Kidney epithelial cell (primary cell): Measurements from ENCODE around the gene SLC44A2. TPM values are rescaled to one million over a fixed set of nuclear protein-coding genes. Genes with fewer than 3 reads are reported as not detected.

Experiments used
- DNase-seq: peaks from one replicate; pipeline ENCODE4 v3.0.0-alpha.2; 2010; ENCODE audit warnings: low read depth
- H3K27me3 ChIP-seq: 2 replicates; pipeline ENCODE4 v1.6.0; 2011; ENCODE audit warnings: low read length; ENCODE audit not compliant: control insufficient read depth, insufficient read depth
- H3K36me3 ChIP-seq: 2 replicates; pipeline ENCODE4 v1.5.1; 2011; ENCODE audit warnings: low read length; ENCODE audit not compliant: control insufficient read depth, insufficient read depth
- H3K4me3 ChIP-seq: 2 replicates; pipeline ENCODE4 v1.5.1; 2011; ENCODE audit warnings: low read depth, mild to moderate bottlenecking, control low read depth, low read length
- total RNA-seq: library from RNA; depleted of rRNA; stranded (reverse); fragments of >200 nt; gene quantifications from 2 replicates; pipeline ENCODE4 v1.2.3, GENCODE V29; 2015
- TF ChIP-seq, protein P1 (sequence below): IDR thresholded peaks from 2 replicates; pipeline ENCODE4 v1.5.1; 2011; ENCODE audit warnings: mild to moderate bottlenecking, moderate library complexity, low read length, control low read depth, inconsistent platforms; ENCODE audit not compliant: insufficient read depth, poor library complexity, severe bottlenecking

The SLC44A2 gene
- total RNA-seq, 1 donor from 2014 or later, result 88.5 TPM

DNA sequence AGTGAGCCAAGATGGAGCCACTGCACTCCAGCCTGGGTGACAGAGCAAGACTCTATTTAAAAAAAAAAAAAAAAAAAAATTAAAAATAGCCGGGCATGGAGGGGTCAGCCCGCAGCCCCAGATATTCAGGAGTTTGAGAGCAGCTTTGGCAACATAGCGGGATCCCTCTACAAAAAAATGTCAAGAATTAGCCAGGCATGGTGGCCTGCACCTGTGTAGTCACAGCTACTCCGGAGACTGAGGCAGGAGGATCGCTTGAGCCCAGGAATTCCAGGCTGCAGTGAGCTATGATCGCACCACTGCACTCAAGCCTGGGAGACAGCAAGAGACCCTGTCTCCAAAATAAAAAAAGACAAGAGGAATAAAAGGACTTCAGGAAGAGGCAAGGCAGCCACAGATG lies 39.0 kb upstream of the SLC44A2 start:
- H3K4me3 ChIP-seq, result no peak overlapping the region

DNA sequence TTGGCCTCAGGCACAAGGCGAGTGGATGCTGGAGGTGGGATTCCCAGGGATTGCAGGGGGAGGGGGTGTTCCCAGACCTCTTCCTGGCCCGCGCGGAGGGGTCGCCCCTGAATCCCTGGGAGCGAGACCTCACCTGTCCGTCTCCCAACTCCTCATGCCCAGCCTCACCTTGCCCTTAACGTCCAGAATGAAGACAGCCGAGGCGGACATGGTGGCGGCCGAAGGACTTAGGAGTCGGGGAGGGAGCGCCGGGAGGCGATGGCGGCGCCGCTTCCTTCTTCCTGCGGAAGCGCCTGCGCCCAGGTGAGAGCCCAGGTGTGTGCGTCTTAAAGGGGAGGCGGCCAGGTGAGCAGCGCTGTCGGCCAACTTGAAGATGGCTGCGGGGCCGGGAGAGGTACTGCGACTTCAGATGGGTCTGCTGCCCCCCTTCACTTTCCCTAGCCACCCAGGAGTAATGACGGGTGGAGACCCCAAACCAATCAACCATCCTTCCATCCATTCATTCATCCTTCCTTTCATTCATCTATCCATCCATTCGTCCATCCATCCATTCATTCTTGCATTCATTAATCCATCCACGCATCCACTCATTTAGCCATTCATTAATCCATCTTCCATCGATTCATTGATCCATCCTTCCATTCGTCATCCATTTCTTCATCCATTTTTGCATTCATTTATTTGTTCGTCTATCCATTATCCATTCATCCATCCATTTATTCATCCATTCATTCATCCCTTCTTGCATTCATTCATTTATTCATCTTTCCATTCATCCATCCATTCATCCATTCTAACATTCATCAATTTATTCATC lies 38.1 kb upstream of the SLC44A2 start, which contains the start of gene AP1M2:
AP1M2 (minus strand) TSS at position 291 of the 817 bp plus-strand sequence; CDS start at position 210, 81 bp downstream.
- peaks cover 13% of the 10 kb centered on the region for H3K27me3 ChIP-seq
- H3K36me3 ChIP-seq, result no peaks in the 10 kb centered on the region
- TF ChIP-seq, protein P1, sequence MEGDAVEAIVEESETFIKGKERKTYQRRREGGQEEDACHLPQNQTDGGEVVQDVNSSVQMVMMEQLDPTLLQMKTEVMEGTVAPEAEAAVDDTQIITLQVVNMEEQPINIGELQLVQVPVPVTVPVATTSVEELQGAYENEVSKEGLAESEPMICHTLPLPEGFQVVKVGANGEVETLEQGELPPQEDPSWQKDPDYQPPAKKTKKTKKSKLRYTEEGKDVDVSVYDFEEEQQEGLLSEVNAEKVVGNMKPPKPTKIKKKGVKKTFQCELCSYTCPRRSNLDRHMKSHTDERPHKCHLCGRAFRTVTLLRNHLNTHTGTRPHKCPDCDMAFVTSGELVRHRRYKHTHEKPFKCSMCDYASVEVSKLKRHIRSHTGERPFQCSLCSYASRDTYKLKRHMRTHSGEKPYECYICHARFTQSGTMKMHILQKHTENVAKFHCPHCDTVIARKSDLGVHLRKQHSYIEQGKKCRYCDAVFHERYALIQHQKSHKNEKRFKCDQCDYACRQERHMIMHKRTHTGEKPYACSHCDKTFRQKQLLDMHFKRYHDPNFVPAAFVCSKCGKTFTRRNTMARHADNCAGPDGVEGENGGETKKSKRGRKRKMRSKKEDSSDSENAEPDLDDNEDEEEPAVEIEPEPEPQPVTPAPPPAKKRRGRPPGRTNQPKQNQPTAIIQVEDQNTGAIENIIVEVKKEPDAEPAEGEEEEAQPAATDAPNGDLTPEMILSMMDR, result no peak
- peak within 1 kb of the TSS; percentile 13 for H3K4me3 ChIP-seq
- DNase-seq, result no peak

More for the DNA sequence above, 39.0 kb upstream of the SLC44A2 start:
- DNase-seq, result no peak
- H3K36me3 ChIP-seq, result no peaks in the 10 kb centered on the region
- TF ChIP-seq, protein P1, result no peak
- H3K27me3 ChIP-seq, result peaks cover 13% of the 10 kb centered on the region

DNA sequence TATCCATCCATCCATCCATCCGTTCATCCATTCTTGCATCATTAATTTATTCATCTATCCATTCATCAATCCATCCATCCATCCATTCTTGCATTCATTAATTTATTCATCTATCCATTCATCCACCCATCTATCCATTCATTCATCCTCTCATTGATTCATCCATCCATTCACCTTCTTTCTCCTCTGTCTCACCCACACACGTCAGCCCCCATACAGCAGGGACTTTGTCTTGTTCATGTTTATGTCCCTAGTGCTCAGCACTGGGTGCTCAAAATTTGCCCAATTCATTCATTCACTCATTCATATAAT lies 37.6 kb upstream of the SLC44A2 start:
- no peak for DNase-seq
- H3K4me3 ChIP-seq, result no peak overlapping the region
- no peaks in the 10 kb centered on the region for H3K36me3 ChIP-seq
- TF ChIP-seq, protein P1, result no peak
- peaks cover 13% of the 10 kb centered on the region for H3K27me3 ChIP-seq

DNA sequence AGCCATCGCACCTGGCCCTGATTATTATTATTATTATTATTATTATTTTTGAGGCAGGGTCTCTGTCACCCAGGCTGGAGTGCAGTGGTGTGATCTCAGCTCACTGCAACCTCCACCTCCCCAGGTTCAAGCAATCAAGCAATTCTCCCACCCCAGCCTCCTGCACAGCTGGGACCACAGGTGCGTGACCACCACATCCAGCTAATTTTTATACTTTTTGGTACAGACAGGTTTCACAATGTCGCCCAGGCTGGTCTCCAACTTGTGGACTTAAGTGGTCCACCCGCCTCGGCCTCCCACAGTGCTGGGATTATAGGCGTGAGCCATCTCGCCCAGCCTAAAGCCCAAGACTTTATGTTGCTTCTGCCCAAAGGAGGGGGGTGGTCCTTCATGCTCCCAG lies 32.2 kb upstream of the SLC44A2 start:
- TF ChIP-seq, protein P1, result no peak
- Histone ChIP-seq H3K4me3 (no peak overlapping the region), H3K36me3 (no peaks in the 10 kb centered on the region), H3K27me3 (no peaks in the 10 kb centered on the region)
- DNase-seq, result no peak

DNA sequence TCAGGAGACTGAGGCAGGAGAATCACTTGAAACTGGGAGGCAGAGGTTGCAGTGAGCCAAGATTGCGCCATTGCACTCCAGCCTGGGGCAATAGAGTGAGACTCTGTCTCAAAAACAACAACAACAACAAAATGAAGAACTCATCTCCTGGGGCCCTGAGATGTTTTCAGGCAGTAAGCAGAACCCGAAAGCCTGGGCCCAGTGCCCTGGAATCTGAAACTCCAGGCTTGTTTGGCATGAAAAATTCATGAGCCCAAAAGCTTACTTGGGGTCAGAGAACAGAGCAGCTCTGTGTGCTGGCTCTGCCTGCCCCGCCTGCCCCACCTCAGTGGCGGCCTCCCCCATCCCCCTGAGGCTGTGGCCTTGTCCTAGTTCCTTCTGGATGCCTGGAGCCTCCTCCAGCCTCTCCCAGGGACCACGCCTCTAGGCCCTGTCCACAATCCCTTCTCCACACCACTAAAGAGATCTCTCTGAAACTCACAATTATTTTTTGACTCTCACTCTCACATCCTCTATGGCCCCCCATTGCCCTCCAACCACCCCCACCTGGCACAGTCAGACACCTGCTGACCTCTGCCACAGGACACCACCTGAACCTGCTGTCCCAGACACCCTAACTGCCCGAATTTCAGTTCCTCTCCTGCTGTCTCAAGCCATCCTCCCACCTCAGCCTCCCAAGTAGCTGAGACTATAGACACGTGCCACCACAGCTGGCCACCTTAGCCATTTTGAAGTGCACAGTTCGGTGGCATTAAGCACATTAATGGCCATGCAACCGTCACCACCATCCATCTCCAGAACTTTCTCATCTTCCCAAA lies 31.3 kb upstream of the SLC44A2 start:
- H3K27me3 ChIP-seq, result no peaks in the 10 kb centered on the region
- no peaks in the 10 kb centered on the region for H3K36me3 ChIP-seq
- H3K4me3 ChIP-seq, result no peak overlapping the region
- TF ChIP-seq, protein P1, result no peak
- no peak for DNase-seq
